KBM-7 (cell line): Measurements from ENCODE around the gene TRIM17.

Experiments used
- DNase-seq: peaks from one replicate; pipeline ENCODE4 v3.0.0-alpha.2; 2015
- in situ Hi-C: fragments of 300-500 bp; cut with MboI; formaldehyde crosslinking; loops from 2 replicates; pipeline ENCODE4 v1.14.3; 2020; ENCODE audit warnings: low sequenced_read_pairs, low pct_unique_long_range_greater_than_20kb, mixed read lengths

TRIM17 gene

GRCh38 chr1:228424685-228425660 is 8.3 kb upstream of the TRIM17 start:
- no peak for DNase-seq
- in situ Hi-C loops = no loop called here

- no peak for DNase-seq
- in situ Hi-C loops = no loop called here
These were observed 6.9 kb upstream of the TRIM17 start for GRCh38 chr1:228423404-228424053.

- in situ Hi-C loops = no loop called here
- DNase-seq = no peak
These were observed 4.5 kb upstream of the TRIM17 start for GRCh38 chr1:228420968-228421826.

- no peak for DNase-seq
- in situ Hi-C loops = no loop called here
These were observed 982 bp upstream of the TRIM17 start for GRCh38 chr1:228417483-228418203.

- in situ Hi-C loops = no loop called here
- DNase-seq = no peak
These were observed 400 bp upstream of the TRIM17 start for GRCh38 chr1:228417061-228417460.

GRCh38 chr1:228415853-228416216 is 826 bp downstream of the TRIM17 start:
- in situ Hi-C loops = no loop called here
- no peak for DNase-seq

GRCh38 chr1:228415221-228415620 is 1.4 kb downstream of the TRIM17 start:
- in situ Hi-C loops = no loop called here
- DNase-seq = no peak

- no peak for DNase-seq
- in situ Hi-C loops = no loop called here
These were observed 2.0 kb downstream of the TRIM17 start for GRCh38 chr1:228414511-228415211.

- no peak for DNase-seq
- in situ Hi-C loops = no loop called here
These were observed 3.2 kb downstream of the TRIM17 start for GRCh38 chr1:228413241-228414010.

GRCh38 chr1:228411548-228412430 is 4.9 kb downstream of the TRIM17 start:
- in situ Hi-C loops = no loop called here
- no peak for DNase-seq

- in situ Hi-C loops = no loop called here
These were observed 5.5 kb downstream of the TRIM17 start for GRCh38 chr1:228411121-228411520.

GRCh38 chr1:228410671-228411070 is 6.0 kb downstream of the TRIM17 start:
- no peak for DNase-seq
- in situ Hi-C loops = no loop called here

More at GRCh38 chr1:228411121-228411520, 5.5 kb downstream of the TRIM17 start:
- DNase-seq = no peak

GRCh38 chr1:228410015-228410414 is 6.6 kb downstream of the TRIM17 start:
- DNase-seq = no peak
- in situ Hi-C loops = no loop called here

- in situ Hi-C loops = no loop called here
- DNase-seq = no peak
These were observed 7.5 kb downstream of the TRIM17 start for GRCh38 chr1:228408869-228409805.

- in situ Hi-C loops = no loop called here
- DNase-seq = no peak
These were observed 8.4 kb downstream of the TRIM17 start for GRCh38 chr1:228408041-228408868.
